HT1080 (cell line): Measurements from ENCODE around the gene MTCH1. TPM values are rescaled to one million over a fixed set of nuclear protein-coding genes. Genes with fewer than 3 reads are reported as not detected.

Source experiments
- DNase-seq: peaks from one replicate; pipeline ENCODE4 v3.0.0-alpha.2; 2015; ENCODE audit warnings: low read depth
- total RNA-seq: library from RNA; depleted of rRNA; stranded (reverse); fragments of >200 nt; shearing (Covaris generic); gene quantifications from 2 replicates; pipeline ENCODE4 v1.2.3, GENCODE V29; 2014; rRNA removed

MTCH1 gene
- total RNA-seq, 1 experiment from 2014 or later = 263 TPM

DNA sequence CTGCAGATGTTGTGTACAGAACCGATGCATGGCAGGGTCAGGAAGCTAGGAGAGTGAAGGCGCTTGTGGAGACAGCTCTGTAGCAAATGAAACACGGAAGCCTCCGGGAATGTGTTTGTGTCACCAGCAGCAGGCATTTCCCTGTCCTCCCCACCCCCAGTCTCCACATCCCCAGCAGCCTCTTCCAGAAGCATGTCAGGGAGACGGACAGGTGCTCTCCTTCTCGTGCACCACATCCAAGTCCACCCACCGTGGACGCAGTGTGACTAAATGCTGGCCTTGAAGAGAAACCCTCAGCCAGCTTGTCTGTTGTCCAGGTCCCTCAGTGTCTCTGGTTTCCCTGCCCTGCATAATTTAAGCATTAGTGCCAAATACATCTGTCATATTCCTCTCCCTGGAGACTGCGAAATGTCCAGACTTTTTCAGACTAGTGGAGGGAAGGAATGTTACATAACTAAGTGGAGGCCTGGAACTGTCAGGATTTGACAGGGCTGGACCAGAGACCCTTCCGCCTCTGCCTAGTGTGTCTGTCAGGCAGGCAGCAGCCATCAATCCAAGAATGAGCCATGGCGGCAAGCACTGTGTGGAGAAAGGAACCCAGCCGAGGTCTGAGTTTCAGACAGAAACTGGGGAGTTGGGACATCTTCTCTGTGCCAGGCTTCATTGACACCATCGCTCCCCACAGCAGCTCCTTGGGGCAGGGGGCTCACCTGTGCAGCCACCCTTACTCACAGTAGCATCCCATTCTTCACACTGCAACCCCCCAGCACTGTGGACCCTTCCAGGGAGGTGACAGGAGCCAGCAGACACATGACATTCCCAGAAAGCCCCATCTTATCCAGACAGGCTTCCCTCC is 58.1 kb downstream of the MTCH1 start:
- DNase-seq = no peak

DNA sequence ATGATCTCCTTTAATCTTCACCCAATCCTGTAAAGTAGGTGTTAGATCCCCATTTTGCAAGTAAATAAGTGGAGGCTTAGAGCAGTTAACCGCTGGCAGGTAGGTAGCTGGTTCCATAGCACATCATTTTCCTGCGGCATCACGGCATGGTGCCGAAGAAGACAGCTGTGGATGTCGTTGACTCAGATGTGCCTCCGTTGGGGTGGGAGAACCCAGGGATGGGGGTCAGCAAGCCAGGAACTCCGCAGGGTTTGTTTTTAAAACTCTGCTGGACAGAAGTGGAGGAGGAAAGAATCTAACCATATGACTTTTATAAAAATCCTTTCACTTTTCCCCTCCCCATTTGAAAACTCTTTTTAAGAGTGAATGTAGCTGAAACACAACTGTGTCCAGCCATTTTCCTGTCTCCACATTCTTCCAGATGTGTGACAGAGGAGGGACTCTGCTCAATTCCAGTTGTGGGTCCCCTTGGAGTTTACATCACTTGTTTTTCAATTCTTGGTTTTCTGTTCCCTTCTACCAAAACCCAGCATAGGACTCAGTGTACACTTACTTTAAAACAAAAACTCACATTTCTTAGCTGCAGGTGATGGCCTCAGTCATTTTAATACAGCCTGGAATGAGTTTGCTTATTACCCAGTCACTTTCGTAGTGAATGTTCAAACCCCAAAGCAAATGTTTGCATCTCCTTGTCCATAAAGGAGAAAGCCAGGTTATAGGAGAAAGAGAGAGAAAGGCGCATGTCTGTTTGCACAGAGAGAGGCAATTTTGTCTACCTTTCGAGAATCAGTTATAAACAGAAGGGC is 59.1 kb downstream of the MTCH1 start:
- DNase-seq = no peak

DNA sequence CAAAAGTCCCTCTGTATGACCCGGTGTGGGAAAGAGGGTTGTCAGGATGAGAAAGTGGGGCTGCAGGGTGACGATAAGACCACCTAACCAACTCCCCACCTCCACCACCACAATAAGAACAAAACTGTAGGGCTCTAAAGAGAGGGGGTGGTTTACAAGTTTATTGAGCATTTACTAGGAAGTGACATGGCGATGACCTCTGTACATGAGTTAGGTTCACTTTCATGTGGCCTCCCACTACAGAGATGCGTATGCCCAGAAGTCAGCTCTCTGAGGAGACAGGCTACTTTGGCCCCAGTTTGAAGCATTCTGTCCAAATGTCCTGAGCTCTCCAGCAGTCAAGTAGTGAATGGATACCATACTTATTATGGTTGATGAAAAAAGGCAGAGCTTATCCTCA is 60.2 kb downstream of the MTCH1 start:
- DNase-seq = no peak

DNA sequence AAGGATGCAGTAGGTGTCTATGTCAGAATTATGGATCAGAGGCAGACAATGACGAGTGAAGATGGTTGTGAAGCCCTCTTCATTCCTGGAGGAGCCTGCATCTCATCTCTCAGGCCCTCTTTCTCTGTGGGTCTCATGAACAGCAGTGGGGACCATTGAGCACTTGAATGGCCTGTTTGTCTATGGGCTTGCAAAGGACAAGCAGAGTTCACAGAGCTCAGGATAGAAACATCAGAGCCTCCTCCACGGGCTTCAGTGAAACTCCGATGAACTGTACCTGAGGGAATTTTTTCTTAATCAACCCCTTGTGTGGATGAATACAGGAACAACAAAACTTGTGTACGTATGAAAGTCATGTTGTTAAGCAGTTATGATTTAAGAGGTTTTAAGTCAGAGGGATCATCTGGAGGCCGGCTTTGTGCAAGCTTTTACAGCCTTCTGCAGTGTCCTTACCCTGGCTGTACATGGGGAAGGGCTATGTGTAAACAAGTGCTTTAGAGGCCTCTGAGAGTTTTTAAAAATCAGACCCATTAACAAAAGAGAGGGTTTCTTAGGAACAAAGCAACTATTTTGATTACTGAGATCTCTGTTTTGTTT is 61.1 kb downstream of the MTCH1 start:
- no peak for DNase-seq

DNA sequence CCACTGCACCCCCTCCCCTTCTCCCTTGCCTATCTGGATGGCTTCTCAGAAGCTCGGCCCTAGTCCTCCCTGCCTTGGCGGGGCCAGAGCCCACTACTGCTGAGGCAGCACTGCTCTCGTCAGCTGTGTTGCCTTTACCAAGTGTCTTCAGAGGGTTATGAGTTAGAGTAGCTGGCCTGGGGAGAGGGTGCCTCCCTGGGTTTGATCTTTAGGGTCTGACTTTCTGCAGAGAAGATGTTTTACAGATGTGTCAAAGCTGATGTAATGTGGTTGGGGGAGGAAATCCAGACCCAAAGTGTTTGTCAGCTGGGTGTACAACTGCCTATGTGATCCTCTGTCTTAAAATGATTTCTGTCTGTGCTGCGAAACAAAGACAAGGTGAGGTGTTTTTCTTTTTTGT is 61.9 kb downstream of the MTCH1 start:
- DNase-seq = no peak

DNA sequence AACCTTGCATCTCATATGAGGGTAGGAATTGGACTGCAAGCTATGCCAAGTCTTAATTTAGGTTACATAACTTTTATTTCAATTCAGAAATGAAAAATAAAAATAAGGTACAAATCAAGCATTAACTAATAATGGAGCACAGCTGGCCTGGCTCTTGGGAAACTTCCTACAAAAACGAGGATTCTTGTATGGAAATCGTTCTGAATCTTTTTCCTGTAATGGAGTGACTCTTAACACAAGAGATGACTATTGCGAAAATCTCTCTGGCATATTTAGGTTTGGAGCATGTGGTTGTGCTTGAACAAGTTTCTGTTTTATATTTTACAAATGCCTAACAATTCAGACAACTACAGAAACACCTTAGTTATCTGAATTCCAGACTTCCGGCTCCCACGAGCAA is 65.5 kb downstream of the MTCH1 start:
- no peak for DNase-seq

DNA sequence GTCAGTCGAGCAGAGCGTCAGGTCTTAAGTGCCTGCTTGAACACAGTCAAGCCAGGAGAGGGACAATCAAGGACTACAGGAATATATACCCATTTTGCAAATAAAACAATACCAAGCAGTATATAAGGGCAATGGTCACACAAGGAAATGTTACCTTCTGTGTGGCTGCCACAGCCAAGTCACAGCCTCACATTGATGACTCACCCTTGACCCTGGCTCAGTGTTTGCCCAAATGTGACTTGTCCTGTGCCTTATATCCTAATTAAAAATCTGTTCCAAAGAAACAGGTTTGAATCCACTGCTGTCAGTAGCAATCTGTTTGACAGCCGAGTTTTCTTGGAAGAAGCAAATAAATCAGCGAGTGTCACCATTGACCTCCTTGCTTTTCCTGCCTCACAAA is 65.9 kb downstream of the MTCH1 start:
- no peak for DNase-seq

Other genes starting within 250 kb of the MTCH1 start
- 1.3 and 1.5 TPM in 2 replicates for gene CPNE5, start 146.8 kb downstream of the MTCH1 start, total RNA-seq
- gene PPIL1, start 111.4 kb downstream of the MTCH1 start, total RNA-seq = 49.7 and 60.3 TPM in 2 replicates
- gene C6orf89, start 100.2 kb downstream of the MTCH1 start, total RNA-seq = 49.3 and 59.0 TPM in 2 replicates
- 0.08 TPM in 1 of 2 replicates, not detected in the other for gene PI16, start 31.5 kb downstream of the MTCH1 start, total RNA-seq
- 0.08 TPM in 1 of 2 replicates, not detected in the other for gene FGD2, start 19.5 kb upstream of the MTCH1 start, total RNA-seq
- 9.3 and 10.9 TPM in 2 replicates for gene PIM1, start 184.0 kb upstream of the MTCH1 start, total RNA-seq